ENCODE results near the gene SPTLC3. TPM values are rescaled to one million over a fixed set of nuclear protein-coding genes. Genes with fewer than 3 reads are reported as not detected.

SPTLC3 gene
- total and polyA plus RNA-seq, 2 experiments from 2014 or later, result 0.52 to 0.66 TPM

DNA sequence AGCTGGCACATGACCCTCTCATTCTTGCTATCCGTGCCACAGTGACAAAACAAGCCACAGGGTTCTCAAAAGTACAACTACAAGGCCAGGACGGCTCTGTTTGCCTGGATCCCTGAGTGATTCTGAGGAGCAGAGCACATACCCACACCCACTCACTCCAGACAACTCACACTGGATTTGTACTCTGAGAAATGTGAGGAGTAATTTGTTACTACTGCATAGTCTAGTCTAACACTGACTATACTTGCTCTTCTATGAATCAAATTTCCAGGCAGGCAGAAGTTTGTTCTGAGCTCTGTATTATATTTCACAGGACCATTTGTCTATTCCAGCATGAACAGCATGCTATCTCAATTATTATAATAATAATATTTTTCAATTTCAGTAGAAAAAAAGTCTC, 26.7 kb upstream of the SPTLC3 start (continued):
- no peak for TF ChIP-seq REST (IDR thresholded peaks at IDR 0.05; ENCODE audit: unreplicated experiment)

DNA sequence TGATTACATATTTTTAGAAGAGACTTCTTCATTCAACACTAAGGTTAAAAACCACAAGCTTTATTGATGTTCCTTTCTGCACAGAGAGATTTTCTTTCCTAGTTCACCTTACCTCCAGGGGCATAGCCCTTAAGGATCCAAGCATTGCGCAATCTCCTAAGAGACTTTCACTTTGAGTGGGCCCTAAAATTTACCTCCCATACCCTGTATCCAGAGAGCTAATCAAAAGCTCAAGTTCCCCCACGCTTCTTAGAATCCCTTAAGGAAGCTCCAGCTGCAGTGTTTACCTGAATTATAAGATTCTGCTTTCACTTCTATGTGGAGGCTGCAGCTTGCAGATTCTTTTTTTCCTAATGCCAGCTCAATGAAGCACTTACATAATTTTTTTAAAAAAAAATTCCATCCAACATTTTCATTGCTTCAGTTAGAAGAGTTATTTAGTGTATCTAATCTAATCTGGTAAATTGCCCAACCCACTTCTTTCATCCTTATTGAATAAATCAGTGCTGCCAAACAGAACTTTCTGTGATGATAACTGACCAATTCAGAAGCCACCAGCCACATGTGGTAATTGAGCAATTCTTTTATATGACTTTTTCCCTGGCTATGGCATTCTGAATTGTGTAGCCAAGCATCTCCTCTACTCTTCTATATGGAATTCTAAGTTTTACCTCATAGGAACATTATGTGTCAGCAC, 24.6 kb upstream of the SPTLC3 start:
- Histone ChIP-seq H4K20me1 (replicated peaks; ENCODE audit: insufficient read depth) (no peaks in the 10 kb centered on the region), H3K4me1 (ENCODE audit: insufficient read depth) (no peaks in the 10 kb centered on the region), H2AFZ (no peak overlapping the region), H3K4me3 (no peak overlapping the region), H3K27ac (ENCODE audit: low read depth) (no peak overlapping the region), H3F3A (replicated peaks; ENCODE audit: low read depth) (no peaks in the 10 kb centered on the region), H3K9me2 (ENCODE audit: insufficient read depth) (peaks cover 9% of the 10 kb centered on the region), H3K4me2 (no peak overlapping the region), H3K27me3 (ENCODE audit: insufficient read depth) (no peaks in the 10 kb centered on the region), H3K79me2 (replicated peaks; ENCODE audit: insufficient read depth) (no peaks in the 10 kb centered on the region), H3K36me3 (ENCODE audit: insufficient read depth) (no peaks in the 10 kb centered on the region)
- H3K4me1 Mint-ChIP-seq, result no peaks in the 10 kb centered on the region; the same call in 2 of the 3 replicates
- H3K4me3 Mint-ChIP-seq, result no peak overlapping the region
- H3K36me3 Mint-ChIP-seq (ENCODE audit: low read depth), result no peaks in the 10 kb centered on the region
- H3K27me3 Mint-ChIP-seq (ENCODE audit: insufficient read depth, low read depth, poor library complexity), result no peaks in the 10 kb centered on the region
- ATAC-seq, result no peak
- DNase-seq (ENCODE audit: low spot score), result no peak
- TF ChIP-seq STAT1 (IDR thresholded peaks at IDR 0.05; ENCODE audit: unreplicated experiment) (no peak), POLR2AphosphoS5 (IDR thresholded peaks at IDR 0.05; ENCODE audit: low read depth) (no peak), EZH2 (IDR thresholded peaks at IDR 0.05; ENCODE audit: low read depth, unreplicated experiment) (no peak), CREB1 (CRISPR knock-in tag; IDR thresholded peaks at IDR 0.05; ENCODE audit: low read depth) (no peak)
- TF ChIP-seq, protein P1, sequence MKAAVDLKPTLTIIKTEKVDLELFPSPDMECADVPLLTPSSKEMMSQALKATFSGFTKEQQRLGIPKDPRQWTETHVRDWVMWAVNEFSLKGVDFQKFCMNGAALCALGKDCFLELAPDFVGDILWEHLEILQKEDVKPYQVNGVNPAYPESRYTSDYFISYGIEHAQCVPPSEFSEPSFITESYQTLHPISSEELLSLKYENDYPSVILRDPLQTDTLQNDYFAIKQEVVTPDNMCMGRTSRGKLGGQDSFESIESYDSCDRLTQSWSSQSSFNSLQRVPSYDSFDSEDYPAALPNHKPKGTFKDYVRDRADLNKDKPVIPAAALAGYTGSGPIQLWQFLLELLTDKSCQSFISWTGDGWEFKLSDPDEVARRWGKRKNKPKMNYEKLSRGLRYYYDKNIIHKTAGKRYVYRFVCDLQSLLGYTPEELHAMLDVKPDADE (IDR thresholded peaks at IDR 0.05), result no peak
- no peak overlapping the region for H3K27ac Mint-ChIP-seq
- no peaks in the 10 kb centered on the region for H3K9me3 Mint-ChIP-seq

- H3K79me2 ChIP-seq (replicated peaks; ENCODE audit: insufficient read depth), result no peaks in the 10 kb centered on the region
- no peaks in the 10 kb centered on the region for H3K36me3 ChIP-seq (ENCODE audit: insufficient read depth)
- H2AFZ ChIP-seq, result no peak overlapping the region
- H3F3A ChIP-seq (replicated peaks; ENCODE audit: low read depth), result no peaks in the 10 kb centered on the region
- no peak overlapping the region for H3K4me2 ChIP-seq
- no peak for DNase-seq (ENCODE audit: low spot score)
- TF ChIP-seq ZNF331 (CRISPR knock-in tag; IDR thresholded peaks at IDR 0.05; ENCODE audit: low read depth), result no peak
- H4K20me1 ChIP-seq (replicated peaks; ENCODE audit: insufficient read depth), result no peaks in the 10 kb centered on the region
- Mint-ChIP-seq H3K27ac (no peak overlapping the region), H3K27me3 (ENCODE audit: insufficient read depth, low read depth, poor library complexity) (no peaks in the 10 kb centered on the region), H3K9me3 (no peaks in the 10 kb centered on the region), H3K36me3 (ENCODE audit: low read depth) (no peaks in the 10 kb centered on the region), H3K4me1 (peaks cover 1% of the 10 kb centered on the region), H3K4me3 (no peak overlapping the region)
- H3K4me1 ChIP-seq (ENCODE audit: insufficient read depth), result no peaks in the 10 kb centered on the region
- peaks cover 9% of the 10 kb centered on the region for H3K9me2 ChIP-seq (ENCODE audit: insufficient read depth)
- ATAC-seq, result no peak
- H3K27ac ChIP-seq (ENCODE audit: low read depth), result no peak overlapping the region
- no peaks in the 10 kb centered on the region for H3K27me3 ChIP-seq (ENCODE audit: insufficient read depth)
- no peak overlapping the region for H3K4me3 ChIP-seq
Measured at GRCh38 chr20:12984863-12985262, 23.9 kb upstream of the SPTLC3 start.
